Measurements from ENCODE around the gene LILRB2.
"Not testable (repeated sequence)": the region's sequence is repeated elsewhere in the genome, so short reads cannot be mapped to it uniquely, and the experiment has no call there.

The LILRB2 gene

DNA sequence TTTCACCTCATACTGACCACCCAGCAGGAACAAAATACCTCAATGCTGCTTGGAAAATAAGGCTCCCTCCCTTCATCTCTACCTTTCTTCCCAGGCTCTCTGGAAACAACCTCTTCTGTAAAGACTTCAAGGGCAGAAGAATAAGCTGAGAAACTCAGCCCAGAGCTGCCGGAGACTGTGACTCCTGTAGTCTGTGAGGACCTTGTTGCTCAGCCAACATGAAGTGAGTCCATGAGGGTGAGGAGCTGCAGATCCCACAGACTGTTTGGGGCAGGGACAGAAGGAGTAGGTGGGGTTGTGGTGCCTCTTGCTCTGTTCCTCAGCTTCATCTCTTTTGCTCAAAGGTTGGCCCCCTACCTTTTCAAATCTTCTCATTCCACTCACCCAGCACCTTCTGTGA lies 24.2 kb upstream of the LILRB2 start:
- no peak for DNase-seq (ENCODE audit: low spot score)

DNA sequence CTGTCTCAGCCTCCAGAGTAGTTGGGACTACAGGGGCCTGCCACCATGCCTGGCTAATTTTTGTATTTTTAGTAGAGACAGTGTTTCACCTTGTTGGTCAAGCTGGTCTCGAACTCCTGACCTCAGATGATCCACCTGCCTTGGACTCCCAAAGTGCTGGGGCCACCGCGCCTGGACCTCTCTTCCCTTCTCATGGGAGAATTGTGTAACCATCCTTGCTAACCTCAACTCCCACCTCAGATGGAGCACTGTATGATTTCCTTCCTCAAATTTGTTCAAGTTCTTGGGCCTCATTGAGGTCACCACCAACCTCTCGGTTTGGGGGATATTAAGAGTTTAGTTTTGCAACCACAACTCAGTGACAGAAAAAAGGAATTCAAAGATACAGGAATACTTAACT lies 21.3 kb upstream of the LILRB2 start:
- DNase-seq (ENCODE audit: low spot score) = no peak

DNA sequence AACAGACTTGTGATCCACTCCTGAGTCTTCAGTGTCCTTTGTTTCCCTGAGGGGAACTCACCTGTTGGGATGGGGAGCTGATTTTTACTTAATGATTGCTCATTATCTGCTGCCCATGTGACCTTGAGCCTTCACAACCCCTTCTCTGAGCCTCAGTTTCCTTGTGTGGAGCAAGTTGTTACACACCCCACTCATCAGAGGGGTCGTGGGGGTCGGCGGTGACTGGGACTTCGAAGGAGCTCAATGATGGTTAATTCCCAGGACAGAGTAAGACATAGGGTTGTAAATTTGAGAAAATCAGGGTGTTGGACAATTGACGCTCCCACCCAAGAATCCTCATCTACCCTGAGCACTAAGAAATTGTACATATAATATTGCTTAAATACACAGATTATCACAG lies 18.6 kb upstream of the LILRB2 start:
- no peak for DNase-seq (ENCODE audit: low spot score)

DNA sequence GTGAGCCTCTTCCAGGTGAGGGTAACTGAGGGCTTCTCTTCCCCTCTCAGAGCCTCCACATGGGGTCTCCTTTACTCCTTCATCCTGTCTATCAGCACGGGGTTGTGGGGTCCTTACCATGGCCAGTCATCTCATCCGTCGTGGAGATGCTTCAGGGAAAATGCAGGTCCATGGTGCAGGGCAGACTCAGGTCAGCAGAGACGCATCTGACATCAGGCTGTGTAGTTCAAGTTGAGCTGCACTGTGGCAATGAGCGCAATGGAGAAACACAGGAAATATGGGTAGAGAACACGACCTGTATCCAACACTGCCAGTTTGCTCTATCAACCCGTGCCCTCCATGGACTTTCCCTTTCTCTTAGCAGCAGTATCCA lies 18.2 kb upstream of the LILRB2 start:
- DNase-seq (ENCODE audit: low spot score) = no peak

DNA sequence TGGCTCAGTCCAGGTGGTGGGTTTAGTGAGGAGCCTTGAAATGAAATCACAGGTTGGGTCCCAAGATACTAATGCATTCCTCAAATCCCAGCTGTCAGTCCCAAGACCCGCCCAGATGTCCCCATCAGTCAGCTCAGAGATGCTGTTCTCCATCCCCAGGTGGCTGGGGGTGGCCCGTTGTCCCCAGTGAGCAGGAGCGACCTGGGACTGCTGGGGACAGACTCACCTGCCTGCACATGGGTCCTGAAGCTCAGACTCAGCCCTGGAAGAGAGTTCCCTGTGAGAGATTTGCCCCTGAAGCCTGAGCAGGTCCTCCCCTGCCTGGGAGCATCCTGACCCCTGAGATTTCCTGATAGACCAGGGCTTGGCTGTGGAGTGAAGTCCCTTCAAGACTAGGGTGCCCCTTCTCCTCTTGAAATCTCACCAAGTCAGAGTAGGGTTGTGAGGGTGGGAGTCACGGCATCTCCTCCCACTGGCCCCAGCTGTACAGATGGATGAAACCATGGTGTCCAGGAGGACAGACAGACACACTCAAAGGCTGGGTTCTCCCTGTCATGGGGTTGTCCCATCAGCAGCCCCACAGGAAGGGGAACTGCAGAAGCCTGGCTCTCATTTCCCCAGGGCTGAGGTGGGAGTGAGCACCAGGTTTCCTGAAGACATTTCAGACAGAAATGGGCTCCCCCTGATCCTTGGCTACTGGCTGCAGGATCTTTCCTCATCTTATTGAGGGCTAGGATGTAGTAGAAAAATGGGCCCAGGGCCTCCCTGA lies 17.6 kb upstream of the LILRB2 start:
- no peak for DNase-seq (ENCODE audit: low spot score)

DNA sequence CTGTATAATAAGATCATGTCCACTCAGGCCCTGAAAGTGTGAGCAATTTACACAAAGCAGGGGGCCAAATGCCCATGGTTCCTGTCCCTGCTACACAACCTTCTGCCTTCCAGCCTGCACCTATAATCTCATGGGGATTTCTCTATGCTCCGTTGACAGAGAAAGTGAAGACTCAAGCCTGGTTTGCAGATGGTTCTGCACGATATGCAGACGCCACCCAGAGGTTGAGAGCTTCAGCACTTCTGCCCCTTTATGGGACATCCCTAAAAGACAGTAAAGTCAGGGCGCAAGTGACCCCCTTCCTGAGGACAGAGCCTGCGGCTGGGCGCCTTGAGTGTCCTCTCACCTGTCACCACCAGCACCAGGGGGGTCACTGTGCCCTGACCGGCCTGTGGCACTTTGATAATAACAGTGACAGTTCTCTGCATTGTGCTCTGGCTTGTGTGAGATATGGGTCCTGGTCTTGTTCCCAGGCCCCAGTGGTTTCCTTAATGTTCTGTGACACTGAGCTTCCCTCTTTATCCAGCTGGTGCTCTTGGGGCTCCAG lies 16.9 kb upstream of the LILRB2 start:
- DNase-seq (ENCODE audit: low spot score) = no peak

DNA sequence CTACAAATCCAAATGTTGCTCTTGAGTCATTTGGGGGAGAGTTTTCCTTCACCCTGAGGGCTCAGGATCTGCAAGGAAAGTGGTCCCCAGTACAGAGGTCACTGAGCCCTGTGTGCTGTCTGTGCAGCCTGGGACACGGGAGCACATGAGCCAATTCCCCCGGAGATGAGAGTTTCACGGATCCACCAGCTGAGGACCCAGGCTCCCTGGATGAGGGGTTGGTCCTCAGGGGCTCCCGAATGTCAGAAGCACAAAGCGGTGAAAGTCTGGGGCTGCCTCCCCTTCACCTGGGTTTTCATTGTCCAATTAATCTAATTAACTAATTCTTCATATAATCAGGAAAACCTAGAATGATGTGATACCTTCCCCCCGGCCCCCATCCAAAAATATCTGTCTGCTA lies 13.6 kb upstream of the LILRB2 start:
- no peak for DNase-seq (ENCODE audit: low spot score)

DNA sequence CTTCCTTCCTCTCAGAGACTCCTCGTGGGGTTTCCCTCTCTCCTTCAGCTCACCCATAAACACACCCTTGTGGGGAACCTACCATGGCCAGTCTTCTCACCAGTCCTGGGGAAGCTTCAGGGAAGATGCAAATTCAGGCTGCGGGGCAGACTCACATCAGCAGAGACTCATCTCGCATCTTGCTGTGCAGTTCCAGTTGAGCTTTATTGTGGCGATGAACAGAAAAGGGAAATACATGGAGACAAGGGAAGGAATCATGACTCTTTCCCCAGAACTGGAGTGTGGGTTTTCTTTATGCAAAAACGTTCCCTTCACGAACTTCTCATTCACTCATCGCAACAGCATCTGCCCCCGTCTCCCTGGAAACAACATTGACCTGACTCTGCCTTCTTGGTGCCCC lies 8.2 kb upstream of the LILRB2 start:
- not testable (repeated sequence) for DNase-seq (ENCODE audit: low spot score)

DNA sequence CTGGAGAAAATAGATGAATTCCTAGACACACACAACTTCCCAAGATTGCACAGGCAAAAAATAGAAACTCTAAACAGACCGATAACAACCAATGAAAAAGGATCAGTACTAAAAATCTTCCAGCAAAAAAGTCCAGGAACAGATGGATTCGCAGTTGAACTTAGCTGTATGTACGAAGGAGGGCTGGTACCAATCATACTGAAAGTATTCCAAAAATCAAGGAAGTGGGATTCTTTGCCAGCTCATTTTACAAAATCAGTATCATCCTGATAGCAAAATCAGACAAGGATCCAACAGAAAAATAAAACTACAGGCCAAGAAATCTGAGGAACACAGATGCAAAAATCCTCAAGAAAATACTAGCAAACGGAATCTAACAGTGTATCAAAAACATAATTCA lies 6.5 kb upstream of the LILRB2 start:
- DNase-seq (ENCODE audit: low spot score) = no peak

DNA sequence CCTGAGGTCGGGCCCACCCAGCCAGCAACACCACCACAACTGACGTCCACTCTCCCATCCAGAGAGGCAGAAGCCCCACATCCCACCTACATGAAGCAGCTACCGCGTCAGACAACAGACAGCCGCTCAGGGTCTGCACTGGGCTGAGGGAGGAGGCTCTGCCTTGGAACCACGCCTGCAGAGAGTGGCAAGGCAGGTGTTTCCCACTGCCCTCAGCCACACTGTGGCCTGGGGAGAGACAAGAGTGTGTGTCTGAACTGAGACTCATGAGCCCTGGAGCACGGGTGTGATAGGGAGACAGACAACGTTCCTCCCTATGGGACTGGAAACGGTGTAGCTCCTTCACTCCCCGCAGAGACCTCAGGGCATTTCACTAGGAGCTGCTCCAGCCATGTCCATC lies 5.4 kb upstream of the LILRB2 start:
- not testable (repeated sequence) for DNase-seq (ENCODE audit: low spot score)

DNA sequence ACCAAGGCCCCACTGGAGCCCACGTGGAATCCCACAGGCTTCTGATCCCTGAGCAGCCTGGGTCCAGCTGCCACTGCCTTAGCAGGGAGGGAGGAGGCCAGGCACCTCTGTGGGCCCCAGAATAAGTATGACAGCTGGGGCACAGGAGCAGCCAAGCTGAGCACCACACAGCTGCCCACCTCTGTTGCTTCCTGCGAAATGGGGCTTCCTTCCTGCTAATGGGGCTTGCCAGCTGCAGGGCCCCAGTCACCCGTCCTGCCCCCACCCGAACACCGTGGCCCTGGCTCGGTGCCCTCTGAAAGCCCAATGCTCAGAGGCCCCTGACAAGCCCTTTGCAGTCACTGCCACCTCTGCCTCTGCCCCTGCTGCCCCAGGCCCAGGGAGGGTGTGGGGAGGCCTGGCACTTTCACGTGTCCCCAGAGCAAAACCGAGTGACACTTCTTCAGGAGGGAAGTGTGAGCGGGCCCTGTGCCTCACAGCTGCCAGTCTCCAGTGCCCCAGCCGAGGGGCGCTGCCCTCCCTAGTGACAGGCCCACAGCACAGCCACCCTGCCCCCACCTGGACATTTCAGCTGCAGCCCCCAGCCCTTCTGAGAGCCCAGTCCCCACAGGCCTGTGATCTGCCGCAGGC lies 4.6 kb upstream of the LILRB2 start:
- not testable (repeated sequence) for DNase-seq (ENCODE audit: low spot score)

DNA sequence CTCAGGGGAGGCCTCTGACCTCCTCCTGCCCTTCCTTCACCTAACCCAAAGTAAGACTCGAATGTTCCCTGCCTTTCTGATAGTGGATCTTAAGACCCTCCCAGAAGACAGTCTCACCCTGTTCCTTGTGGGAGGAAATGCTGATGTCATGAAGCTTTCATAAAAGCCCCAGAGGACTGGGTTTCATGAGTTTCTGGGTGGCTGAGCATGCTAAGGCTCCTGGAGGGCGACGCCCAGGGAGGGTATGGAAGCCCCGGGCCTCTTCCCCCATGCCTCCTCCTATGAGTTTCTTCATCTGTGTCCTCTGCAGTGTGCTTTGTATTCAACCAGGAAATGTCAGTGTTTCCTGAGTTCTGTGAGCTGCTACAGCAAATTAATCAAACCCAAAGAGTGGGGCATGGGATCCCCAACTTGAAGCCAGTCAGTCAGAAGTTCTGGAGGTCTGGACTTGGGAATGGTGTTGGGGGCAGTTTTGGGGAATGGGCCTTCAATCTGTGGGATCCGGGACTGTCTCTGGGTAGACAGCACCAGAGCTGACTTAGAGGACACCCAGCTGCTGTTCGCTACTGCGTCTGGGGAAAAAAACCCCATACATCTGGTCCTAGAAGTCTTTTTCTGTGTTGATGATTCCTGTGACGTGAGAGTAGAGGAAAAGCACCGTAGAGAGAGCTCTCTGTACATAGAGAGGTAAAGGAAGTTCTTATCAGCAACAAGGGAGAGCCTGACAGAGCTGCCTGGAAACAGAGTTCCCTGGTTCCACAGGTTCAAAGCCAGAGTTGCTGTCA lies 2.0 kb upstream of the LILRB2 start:
- no peak for DNase-seq (ENCODE audit: low spot score)

DNA sequence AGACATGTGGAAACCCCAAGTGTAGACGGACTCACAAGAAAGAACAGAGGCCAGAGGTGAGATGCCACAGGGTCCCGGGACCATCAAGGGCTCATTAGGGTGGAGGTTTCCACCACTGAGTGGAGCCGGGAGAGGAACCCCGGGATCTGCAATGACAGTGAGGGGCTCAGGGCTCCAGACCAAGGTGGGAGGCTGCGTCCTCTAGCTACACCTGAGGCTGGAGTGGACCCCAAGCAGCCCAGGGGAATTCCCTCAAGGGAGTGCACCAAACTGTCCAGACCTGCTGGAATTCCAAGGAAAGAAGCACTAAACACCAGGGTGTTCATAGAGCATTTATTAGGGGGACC lies 792 bp upstream of the LILRB2 start:
- DNase-seq (ENCODE audit: low spot score) = not testable (repeated sequence)

DNA sequence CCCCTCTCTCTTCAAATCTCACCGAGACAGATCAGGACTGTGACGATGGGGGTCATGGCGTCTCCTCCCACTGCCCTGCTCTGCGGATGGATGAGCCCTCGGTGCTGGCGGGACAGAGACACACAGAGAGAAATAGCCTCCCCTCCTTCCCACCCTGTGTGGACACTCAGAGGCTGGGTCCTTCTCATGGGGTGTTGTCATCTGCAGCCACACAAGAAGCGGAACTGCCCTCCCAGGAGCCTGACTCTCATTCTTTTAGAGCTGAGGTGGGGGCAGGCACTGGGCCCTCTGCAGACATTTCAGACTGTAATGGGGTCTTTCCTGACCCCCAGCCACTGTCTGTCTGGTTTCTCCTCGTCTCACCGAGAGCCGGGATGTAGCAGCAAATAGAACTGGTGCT lies 469 bp downstream of the LILRB2 start:
- DNase-seq (ENCODE audit: low spot score) = not testable (repeated sequence)

DNA sequence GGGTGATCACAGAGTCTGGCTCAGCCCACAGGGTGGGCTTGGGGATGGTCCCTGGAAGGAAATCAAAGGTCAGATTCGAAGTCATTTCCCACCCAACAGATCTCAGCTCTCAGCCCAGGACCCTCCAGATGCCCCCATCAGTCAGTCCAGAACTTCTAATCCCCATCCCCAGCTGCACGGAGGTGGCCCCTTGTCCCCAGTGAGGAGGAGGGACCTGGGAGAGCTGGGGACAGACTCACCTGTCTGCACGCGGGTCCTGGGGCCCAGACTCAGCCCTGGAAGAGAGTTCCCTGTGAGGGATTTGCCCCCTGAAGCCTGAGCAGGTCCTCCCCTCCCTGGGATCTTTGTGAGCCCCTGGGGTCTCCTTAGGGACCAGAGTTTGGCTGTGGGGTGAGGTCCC lies 885 bp downstream of the LILRB2 start:
- DNase-seq (ENCODE audit: low spot score) = not testable (repeated sequence)

DNA sequence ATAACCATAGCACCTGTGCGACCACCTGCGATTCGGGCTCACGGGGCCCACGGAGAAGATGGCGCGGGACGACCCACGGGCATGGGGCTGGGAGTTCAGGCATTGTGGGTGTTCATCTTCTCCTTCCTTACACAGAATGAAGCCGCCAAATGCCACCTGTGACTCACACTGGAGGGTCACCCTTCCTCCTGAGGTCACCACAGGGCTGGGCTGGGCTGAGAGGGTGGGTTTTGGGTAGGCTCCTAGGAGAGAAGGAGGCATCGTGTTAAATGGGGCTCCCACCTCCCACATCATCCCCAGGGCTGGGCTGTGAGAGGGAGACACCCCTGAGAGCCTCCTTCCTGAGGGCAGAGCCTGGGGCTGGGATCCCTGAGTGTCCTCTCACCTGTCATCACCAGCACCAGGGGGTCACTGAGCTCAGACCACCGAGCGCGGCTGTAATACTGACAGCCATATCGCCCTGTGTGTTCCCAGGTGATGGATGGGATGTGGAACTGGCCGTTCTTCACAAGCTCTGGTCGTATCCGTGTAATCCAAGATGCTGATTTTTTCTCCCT lies 1.4 kb downstream of the LILRB2 start:
- DNase-seq (ENCODE audit: low spot score) = no peak

DNA sequence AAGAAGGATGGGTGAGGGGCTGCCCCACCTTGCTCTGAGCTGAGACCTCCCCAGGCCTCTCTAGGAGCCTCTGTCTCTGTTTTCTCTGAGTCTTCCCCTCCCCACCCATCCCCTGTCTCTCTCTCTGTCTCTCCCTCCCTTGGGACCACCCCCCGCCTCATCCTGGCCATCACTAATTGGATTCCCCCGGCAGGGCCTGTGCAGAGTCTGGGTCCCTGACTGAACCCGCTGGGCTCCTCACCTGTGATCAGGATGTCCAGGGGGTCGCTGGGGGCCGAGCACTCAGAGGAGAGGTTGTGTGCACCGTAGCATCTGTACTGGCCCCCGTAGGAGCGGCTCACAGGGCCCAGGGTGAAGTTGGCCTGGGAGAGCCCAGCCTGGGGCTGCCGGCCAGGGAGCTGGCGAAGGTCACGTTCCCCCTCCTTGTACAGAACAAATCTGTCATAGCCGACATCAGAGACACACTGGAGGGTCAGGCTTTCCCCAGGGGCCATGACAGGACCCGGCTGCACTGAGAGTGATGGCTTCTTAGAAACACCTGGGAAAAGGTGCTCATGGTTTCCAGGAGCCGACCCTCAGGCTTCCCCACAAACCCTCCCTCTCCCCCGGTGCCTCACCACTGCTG lies 2.2 kb downstream of the LILRB2 start:
- not testable (repeated sequence) for DNase-seq (ENCODE audit: low spot score)

DNA sequence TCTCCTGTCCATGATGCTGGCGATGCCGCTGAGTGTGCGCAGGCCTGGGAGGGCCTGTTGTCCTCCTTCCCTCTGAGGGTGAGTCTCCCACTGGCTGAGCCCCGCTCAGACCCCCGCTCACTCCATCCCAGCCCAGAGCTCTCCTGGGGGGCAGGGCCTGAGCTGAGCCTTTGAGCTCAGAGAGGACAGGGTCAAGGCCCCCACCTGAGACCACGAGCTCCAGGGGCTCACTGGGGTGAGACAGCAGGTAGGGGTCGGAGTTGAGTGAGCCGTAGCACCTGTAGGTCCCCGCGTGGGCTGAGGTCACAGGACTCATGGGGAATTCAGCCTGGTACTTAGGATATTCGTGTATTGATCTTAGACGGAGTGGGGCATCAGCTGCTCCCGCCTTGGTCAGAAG lies 2.9 kb downstream of the LILRB2 start:
- DNase-seq (ENCODE audit: low spot score) = not testable (repeated sequence)

DNA sequence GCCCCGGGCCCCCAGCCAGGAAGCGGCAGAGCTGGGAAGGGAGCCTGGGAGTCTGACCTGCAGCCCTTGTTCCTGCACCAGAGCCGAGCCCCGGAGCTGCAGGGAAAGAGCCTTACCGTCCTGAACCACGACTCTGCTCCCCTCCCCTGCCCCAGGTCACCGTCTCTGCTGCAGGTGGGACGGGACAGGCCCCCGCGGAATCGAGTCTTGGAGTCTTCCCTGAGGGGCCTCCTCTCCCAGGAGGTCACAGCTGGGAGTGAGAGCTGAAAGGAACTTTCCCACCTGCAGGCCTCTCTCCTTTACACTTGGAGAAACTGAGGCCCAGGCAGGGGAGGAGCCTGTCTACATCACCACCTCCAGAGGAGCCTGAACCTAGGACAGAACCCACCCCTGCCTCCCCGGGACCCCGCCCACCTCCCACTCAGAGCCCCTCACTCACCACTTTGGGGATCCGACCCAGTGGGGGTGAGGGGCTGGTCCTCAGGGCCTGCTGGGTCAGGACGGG lies 3.7 kb downstream of the LILRB2 start:
- DNase-seq (ENCODE audit: low spot score) = not testable (repeated sequence)

DNA sequence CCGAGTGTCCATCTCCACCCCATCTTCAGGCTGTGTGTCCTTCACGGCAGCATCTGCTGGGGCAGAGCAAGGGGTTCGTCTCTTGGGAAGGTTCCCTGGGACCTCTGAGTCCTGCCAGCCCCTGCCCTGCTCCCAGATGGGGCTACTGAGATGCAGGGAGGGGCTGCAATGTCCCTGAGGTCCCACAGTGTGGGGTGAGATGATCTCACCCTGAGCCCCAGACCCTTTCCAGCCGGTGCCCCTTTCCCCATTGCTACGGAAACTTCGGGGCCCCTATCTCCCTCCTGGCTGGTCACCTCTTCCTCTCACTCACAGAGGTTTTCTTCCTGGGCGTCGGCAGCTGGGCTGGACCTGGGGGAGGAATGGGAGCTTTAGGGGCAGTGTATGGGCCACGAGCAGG lies 5.0 kb downstream of the LILRB2 start:
- DNase-seq (ENCODE audit: low spot score) = no peak

DNA sequence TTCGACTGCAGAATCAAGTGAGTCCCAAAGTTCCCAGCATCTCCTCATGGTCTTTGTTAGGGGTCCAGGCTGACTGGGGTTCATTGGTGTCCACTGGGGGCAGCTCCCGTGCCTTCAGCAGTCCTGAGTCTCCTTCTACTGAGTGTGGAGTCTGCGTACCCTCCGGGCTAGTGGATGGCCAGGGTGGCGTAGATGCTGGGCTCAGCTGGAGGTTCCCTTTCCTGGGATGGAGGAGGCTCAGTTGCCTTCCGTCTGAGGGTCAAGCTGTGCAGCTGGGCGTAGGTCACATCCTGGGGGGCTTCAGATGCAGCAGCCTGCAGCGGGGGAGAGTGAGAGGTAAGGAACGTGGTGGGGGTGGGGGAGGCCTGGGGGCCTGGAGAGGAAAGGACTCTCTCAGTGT lies 6.4 kb downstream of the LILRB2 start:
- DNase-seq (ENCODE audit: low spot score) = not testable (repeated sequence)

DNA sequence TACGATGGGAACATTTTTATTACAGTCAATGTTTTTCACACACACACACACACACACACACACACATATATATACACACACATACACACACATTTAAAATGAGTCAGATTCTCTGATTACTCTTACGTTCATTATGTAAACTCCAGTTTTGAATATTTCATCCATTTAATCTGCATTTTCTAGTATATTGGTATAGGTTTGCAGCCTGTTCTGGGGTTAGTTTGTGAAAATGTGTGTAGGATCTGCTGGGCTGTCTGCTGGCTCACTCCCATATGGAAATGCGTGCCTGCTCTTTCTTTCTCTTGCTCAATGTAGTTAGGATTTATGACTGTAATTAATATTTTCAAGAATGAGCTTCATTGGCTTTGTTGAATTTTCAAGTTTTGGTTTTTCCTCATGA lies 7.1 kb downstream of the LILRB2 start:
- DNase-seq (ENCODE audit: low spot score) = no peak
